DMS114 treated with DMSO at 0.1 percent for 48 hours (cell line): Measurements from ENCODE around the gene LAMP1.
"Not testable (repeated sequence)": the region's sequence is repeated elsewhere in the genome, so short reads cannot be mapped to it uniquely, and the experiment has no call there.

Source experiments
- DNase-seq: peaks from one replicate; lab custom pipeline; 2025; ENCODE audit not compliant: unreplicated experiment; lab: John Stamatoyannopoulos, UW

The LAMP1 gene

GRCh38 chr13:113354831-113355610 is 58.0 kb downstream of the LAMP1 start:
- no peak for DNase-seq

- DNase-seq = no peak
These were observed 58.6 kb downstream of the LAMP1 start for GRCh38 chr13:113355621-113356020.

DNA sequence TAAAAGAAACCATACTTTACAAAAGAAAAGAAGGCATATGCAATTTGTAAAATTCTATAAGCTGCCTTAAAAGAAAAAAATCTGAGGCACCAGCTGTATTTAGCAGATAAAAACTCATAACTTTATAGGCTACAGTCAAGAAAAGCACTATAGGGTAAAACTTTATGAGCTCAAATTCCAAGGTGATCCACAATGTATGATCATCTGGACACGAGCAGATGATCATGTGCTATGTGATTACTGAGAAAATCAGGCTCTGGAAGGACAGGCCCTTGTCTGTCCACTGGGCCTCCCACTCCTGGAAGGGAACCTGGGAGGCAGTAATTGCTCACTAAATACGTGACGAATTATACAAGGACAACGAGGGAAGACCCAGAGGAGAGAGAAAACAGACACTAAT is 59.6 kb downstream of the LAMP1 start:
- DNase-seq = no peak

DNA sequence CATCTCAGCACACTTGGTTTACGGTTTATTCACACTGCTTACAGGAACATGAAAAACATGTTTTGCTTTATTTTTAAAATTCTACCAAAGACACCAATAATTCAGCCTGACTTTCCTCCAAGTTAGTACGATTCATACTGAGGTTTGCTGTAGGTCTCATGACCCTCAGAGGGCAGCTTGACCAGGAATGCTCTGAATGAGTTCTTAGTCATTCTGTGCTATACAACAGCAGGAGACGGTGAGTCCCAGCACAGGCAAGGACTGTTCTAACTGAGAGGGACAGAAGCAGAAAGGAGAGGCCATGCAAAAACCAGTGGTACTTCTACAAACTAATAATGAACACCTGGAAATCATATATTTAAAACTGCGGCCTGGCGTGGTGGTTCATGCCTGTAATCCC is 60.5 kb downstream of the LAMP1 start:
- DNase-seq = no peak

DNA sequence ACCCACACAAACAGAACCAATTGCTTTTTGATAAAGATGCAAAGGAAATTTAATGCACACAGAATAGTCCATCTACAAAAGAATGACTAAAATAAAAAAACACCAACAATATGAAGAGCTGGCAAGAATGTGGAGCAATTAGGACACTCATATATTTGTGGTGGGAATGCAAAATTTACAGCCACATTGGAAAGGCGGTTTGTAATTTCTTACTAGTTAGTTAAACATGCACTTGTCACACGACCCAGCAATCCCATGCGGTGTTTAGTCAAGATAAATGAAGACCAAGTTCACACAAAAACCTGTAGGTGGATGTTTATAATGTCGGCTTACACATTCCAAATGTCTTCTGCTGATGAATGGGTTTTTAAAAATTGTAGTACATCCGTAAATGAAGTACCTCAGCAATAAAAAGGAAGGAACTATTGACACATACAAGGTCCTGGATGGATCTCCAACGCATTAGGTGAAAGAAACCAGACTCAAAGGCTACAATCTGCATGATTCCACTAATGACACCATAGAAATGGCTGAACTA is 61.7 kb downstream of the LAMP1 start:
- no peak for DNase-seq

- DNase-seq = no peak
These were observed 62.5 kb downstream of the LAMP1 start for GRCh38 chr13:113359571-113359970.

DNA sequence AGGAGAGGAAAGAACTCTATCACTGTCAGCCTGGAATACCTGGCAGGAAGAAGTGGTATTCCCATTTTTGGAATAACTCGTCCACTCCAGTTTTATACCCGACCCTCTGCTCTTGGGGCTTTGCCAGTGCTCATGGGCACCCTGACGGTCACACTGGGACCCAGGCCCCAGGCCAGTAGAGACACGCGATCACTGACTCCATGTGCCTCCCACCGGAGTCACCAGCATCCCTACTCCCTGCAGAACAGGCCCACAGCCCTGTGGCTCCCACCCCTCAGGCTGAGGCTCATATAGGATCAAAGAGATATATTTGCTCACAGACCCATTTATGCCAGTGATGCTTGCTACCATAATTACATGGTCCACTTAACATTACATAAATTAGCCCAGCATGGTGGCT is 63.4 kb downstream of the LAMP1 start:
- DNase-seq = no peak

DNA sequence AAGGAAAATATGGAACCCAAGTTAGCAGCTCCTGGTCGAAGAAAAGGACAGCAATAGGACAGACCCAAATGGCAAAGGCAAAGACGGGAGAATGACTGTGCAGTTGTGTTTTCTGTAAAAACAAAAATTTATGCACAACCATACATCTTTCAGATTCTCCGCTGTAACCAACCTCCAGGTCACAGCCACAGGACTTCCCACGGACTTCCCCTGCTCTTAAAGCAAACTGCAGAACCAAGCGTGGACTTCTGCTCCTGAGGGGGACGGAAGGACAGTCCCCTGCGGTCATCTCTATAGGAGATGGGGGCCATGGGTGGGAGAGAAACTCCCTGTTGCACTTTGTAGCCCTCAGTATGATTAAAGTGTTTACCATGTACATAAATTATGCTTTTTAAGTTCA is 64.4 kb downstream of the LAMP1 start:
- no peak for DNase-seq

DNA sequence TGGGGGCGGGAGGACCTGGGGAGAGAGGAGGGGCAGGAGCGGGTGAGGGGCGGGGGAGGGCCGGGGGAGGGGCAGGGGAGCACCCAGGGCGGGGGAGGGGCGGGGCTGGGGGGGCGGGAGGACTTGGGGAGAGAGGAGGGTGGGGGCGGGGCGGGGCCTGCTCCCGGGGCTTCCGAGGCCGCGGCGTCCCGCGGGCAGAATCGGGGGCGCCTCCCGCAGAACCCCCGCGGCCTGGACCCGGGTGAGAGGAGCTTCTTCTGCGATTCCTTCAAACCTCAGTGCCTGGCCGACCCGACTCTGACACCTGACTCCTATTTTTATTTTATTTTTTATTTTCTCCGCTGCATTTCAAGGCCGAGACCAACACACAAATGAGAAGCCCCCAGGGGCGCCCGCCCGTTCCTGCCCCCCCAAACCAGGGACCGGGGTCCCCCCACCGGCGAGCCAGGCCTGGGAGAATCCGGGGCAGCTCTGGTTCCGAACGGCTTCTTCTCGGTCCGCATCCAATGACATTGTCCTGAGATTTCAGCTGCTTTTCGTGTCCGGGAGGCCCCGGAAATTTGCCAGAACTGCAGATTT is 67.4 kb downstream of the LAMP1 start:
- no peak for DNase-seq

GRCh38 chr13:113364901-113365582 is 68.0 kb downstream of the LAMP1 start:
- no peak for DNase-seq

GRCh38 chr13:113365583-113365970 is 68.5 kb downstream of the LAMP1 start:
- DNase-seq = no peak

DNA sequence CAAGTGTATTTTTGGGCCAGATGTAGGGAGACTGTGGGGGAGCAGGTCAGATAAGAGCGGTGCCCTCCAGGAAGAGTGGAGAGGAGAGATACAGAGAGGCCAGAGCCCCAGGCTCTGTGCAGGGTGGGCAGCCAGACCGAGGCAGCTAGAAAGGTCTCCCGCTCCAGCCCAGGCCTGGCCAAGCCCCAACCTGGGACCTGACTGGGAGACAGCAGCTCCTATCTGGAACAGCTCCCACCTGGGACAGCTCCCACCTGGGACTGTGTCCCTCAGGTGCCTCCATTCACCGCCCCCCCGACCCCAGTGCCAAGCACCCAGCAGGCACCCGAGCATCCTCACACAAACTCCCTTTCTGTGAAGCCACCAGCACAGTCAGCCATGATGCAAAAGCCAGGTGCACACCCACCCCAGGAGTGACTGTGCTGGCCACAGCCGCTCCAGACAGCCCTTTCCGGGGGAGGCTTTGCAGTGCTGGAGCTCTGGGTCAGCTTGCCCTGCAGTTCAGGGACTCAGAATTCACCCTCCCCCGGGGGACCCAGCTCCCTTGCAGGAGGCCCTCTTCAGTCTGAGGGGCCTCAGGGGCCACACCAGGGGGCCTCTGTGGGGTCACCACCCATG is 69.0 kb downstream of the LAMP1 start:
- DNase-seq = no peak

- no peak for DNase-seq
These were observed 70.1 kb downstream of the LAMP1 start for GRCh38 chr13:113367020-113367560.

DNA sequence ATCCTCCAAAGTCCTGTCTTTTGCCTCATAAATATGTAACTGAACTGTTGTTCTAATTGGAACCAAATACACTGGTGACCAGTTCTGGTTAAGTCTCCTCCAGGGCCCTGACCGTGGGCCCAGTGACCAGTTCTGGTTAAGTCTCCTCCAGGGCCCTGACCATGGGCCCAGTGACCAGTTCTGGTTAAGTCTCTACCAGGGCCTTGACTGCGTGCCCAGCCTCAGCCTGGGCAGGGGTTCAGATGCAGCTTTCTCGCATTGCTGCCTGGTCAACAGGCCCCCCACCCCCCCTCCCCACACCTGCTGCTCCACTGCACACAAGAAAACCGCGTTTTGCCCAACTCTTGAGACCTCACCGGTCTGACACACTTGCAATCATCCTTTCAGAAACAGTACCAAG is 70.7 kb downstream of the LAMP1 start:
- DNase-seq = no peak

DNA sequence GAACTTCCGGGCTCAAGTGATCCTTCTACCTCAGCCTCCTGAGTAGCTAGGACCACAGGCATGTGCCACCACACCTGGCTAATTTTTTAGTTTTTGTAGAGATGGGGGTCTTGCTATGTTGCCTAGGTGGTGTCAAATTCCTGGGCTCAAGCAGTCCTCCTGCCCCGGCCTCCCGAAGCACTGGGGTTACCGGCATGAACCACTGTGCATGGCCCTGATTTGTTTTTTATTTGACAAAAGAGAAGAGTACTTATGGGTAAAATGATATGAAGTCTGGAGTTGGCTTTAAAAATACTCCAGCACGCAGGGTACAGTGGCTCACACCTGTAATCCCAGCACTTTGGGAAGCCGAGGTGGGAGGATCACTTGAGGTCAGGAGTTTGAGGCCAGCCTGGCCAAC is 71.3 kb downstream of the LAMP1 start:
- DNase-seq = not testable (repeated sequence)

- no peak for DNase-seq
These were observed 72.2 kb downstream of the LAMP1 start for GRCh38 chr13:113369189-113369588.

DNA sequence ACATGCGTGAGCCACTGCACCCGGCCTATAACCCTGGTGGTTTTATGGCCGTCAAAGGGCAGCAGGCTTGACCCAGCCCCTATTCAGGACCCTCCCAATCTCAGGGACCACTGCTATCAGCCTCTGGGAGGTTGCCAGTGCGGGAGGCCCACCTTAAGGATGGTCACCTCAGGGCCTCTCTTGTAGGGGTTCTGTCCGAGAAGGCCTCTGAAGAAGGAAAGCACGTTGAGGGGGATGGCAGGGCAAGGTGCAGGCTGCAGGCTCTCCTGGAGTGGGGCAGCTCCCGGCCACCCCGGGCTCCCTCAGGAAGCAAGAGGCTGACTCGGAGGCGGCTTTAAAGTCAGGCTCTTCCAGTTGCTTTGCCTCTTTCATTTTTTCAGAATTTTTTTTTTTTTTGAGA is 72.8 kb downstream of the LAMP1 start:
- no peak for DNase-seq

DNA sequence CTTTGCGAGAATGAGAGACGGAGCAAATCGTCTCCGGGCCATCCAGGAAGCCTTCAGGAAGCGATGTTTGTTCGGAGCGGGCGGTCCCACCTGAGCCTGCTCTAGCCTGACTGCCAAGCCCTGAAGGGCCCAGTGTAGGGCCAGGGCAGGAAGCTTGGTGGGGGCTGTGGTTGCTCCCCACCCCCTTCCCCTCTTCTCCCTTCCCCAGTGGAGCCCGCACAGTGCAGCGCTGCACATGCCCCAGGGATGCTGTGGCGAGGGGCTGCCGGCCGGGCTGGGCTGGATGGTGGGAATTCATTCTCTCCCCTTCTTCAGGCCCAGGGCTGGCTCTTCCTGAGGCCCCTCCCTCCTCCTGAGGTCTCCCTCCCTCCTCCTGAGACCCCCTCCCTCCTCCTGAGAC is 74.0 kb downstream of the LAMP1 start:
- DNase-seq = no peak

- not testable (repeated sequence) for DNase-seq
These were observed 74.7 kb downstream of the LAMP1 start for GRCh38 chr13:113371701-113372100.
